Measurements from ENCODE around the gene ATL2. TPM values are rescaled to one million over a fixed set of nuclear protein-coding genes. Genes with fewer than 3 reads are reported as not detected.
A peak's percentile ranks its signal among the peaks of the same experiment; 100 is the strongest.

Gene ATL2
- total RNA-seq, 6 experiments from 2014 or later: 21.4 to 28.7 (median 24.4) TPM

DNA sequence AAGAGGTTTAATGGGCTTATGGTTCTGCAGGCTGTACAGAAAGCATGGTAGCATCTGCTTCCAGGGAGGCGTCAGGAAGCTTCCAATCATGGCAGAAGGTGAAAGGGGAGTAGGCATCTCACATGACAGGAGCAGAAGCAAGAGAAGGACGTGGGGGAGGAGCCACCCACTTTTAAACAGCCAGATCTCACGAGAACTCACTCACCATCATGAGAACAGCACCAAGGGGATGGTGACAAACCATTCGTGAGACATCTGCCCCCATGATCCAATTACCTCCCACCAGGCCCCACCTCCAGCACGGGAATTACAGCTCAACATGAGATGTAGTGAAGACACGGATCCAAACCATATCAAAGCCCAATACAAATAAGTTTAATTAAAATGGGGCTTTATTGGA is 113.8 kb downstream of the ATL2 start:
- no peaks in the 10 kb centered on the region for H3K4me1 Mint-ChIP-seq (ENCODE audit: low read depth)
- H3K9me3 Mint-ChIP-seq: no peaks in the 10 kb centered on the region
- TF ChIP-seq, protein P1, sequence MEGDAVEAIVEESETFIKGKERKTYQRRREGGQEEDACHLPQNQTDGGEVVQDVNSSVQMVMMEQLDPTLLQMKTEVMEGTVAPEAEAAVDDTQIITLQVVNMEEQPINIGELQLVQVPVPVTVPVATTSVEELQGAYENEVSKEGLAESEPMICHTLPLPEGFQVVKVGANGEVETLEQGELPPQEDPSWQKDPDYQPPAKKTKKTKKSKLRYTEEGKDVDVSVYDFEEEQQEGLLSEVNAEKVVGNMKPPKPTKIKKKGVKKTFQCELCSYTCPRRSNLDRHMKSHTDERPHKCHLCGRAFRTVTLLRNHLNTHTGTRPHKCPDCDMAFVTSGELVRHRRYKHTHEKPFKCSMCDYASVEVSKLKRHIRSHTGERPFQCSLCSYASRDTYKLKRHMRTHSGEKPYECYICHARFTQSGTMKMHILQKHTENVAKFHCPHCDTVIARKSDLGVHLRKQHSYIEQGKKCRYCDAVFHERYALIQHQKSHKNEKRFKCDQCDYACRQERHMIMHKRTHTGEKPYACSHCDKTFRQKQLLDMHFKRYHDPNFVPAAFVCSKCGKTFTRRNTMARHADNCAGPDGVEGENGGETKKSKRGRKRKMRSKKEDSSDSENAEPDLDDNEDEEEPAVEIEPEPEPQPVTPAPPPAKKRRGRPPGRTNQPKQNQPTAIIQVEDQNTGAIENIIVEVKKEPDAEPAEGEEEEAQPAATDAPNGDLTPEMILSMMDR (IDR thresholded peaks at IDR 0.05): no peak
- no peak overlapping the region for H3K4me3 Mint-ChIP-seq
- H3K36me3 Mint-ChIP-seq (ENCODE audit: low read depth): no peaks in the 10 kb centered on the region
- peaks cover 31% of the 10 kb centered on the region for H3K27me3 Mint-ChIP-seq (ENCODE audit: insufficient read depth)
- no peak for DNase-seq
- H3K27ac Mint-ChIP-seq: no peak overlapping the region

GRCh38 chr2:38262069-38262871 is 114.8 kb downstream of the ATL2 start:
- Mint-ChIP-seq H3K9me3 (no peaks in the 10 kb centered on the region), H3K27ac (no peak overlapping the region), H3K4me1 (ENCODE audit: low read depth) (no peaks in the 10 kb centered on the region), H3K4me3 (no peak overlapping the region), H3K36me3 (ENCODE audit: low read depth) (no peaks in the 10 kb centered on the region), H3K27me3 (ENCODE audit: insufficient read depth) (peaks cover 26% of the 10 kb centered on the region)
- DNase-seq: no peak
- TF ChIP-seq, protein P1 (IDR thresholded peaks at IDR 0.05): no peak

GRCh38 chr2:38261569-38262068 is 115.5 kb downstream of the ATL2 start:
- no peak overlapping the region for H3K4me3 Mint-ChIP-seq
- no peak for DNase-seq
- H3K9me3 Mint-ChIP-seq: no peaks in the 10 kb centered on the region
- TF ChIP-seq, protein P1 (IDR thresholded peaks at IDR 0.05): no peak
- no peak overlapping the region for H3K27ac Mint-ChIP-seq
- peaks cover 21% of the 10 kb centered on the region for H3K27me3 Mint-ChIP-seq (ENCODE audit: insufficient read depth)
- H3K4me1 Mint-ChIP-seq (ENCODE audit: low read depth): no peaks in the 10 kb centered on the region
- no peaks in the 10 kb centered on the region for H3K36me3 Mint-ChIP-seq (ENCODE audit: low read depth)

DNA sequence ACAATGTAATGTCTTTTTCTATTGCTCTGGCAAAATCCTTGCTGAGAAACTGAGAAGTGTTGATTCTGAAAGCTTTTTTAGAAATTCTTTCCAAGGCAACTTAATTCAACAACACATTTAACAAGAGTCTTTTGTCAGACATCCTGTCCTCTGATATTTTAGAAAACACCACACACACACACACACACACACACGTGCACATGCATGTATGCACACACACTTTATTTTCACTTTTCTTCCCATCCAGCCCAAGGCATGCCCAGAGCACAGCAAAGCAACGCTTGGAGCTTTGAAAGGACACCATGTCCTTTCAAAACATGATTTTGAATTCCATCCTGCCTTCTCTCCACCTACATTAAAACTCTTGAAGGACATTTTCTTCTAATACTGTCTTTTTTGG is 116.1 kb downstream of the ATL2 start:
- H3K27me3 Mint-ChIP-seq (ENCODE audit: insufficient read depth): peaks cover 18% of the 10 kb centered on the region
- H3K4me3 Mint-ChIP-seq: no peak overlapping the region; the same call in 1 of the 2 replicates
- H3K36me3 Mint-ChIP-seq (ENCODE audit: low read depth): no peaks in the 10 kb centered on the region
- TF ChIP-seq, protein P1 (IDR thresholded peaks at IDR 0.05): no peak
- H3K27ac Mint-ChIP-seq: no peak overlapping the region
- H3K4me1 Mint-ChIP-seq (ENCODE audit: low read depth): no peaks in the 10 kb centered on the region
- no peaks in the 10 kb centered on the region for H3K9me3 Mint-ChIP-seq
- DNase-seq: no peak

DNA sequence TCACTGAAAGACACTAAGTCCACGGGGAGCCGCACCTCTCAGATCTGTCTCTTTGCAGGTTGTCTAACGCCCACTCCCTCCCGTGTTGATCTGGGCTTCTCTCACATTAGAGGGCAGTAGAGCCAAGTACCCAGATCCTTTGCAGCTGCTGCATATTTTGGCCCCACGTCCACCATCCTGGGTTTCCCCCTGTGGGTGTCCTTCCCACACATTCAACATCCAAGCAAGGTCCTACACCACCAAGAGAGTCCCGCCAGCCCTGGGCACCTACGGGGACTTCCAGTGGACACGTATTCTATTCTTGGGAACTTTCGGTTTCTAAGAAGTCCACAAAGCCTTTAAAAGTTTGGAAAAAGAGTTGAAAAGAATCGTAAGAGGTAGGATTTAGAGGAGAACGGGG is 116.6 kb downstream of the ATL2 start:
- TF ChIP-seq, protein P1 (IDR thresholded peaks at IDR 0.05): no peak
- peak overlapping the region; percentile 55; the same call in 1 of the 2 replicates for H3K4me3 Mint-ChIP-seq
- no peaks in the 10 kb centered on the region for H3K4me1 Mint-ChIP-seq (ENCODE audit: low read depth)
- no peak for DNase-seq
- no peaks in the 10 kb centered on the region for H3K9me3 Mint-ChIP-seq
- H3K36me3 Mint-ChIP-seq (ENCODE audit: low read depth): no peaks in the 10 kb centered on the region
- peaks cover 18% of the 10 kb centered on the region for H3K27me3 Mint-ChIP-seq (ENCODE audit: insufficient read depth)
- no peak overlapping the region for H3K27ac Mint-ChIP-seq
